GM21529 (cell line): Measurements from ENCODE around the gene LMBRD2.
A peak's percentile ranks its signal among the peaks of the same experiment; 100 is the strongest.
"Not testable (repeated sequence)": the region's sequence is repeated elsewhere in the genome, so short reads cannot be mapped to it uniquely, and the experiment has no call there.

Source experiments
- ATAC-seq: cut with Tn5 transposase; IDR thresholded peaks from one replicate; pipeline ENCODE4 v1.9.1; 2021; ENCODE audit not compliant: unreplicated experiment

Gene LMBRD2

DNA sequence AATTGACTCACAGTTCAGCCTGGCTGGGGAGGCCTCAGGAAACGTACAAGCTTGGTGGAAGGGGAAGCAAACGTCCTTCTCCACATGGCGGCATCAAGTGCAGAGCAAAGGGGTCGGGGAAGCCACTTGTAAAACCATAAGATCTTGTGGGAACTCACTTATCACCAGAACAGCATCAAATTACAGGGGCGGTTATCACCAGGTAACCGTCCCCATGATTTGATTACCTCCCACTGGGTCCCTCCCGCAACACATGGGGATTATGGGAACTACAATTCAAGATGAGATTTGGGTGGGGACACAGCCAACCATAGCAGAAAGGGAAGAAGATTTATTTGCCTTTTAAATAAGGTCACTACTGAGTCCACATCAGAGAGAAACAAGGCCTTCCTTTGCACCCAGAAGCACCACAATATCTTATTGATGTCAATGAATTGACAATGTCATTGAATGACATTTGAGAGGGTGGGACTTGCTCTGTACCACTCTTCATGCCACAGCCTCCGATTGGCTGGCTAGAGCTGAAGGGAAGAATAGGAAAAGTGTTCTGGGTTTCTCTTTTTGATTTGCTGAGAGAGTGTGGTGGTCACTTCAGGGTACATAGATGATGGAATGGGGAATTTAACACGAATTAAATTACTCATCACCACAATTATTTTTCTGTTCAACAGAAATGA, 11.3 kb upstream of the LMBRD2 start:
- ATAC-seq: no peak

DNA sequence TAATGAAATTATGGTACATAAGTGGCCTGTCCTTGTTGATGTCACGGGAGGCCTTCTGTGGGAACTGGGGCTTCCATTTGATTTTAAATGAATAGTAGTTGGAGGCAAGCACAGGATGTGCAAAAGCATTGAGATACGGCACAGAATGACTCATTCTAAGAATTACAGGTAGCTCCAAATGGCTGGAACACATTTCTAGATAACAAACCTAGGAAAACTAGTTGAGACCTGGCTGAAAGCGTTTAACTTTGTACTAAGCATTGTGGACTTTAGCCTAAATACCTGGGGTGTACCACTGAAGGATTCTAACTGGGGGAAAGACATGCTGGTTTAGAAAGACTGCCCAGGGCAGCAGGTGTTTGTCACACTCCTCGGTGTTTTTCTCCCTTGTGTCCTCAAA, 9.7 kb upstream of the LMBRD2 start:
- no peak for ATAC-seq

DNA sequence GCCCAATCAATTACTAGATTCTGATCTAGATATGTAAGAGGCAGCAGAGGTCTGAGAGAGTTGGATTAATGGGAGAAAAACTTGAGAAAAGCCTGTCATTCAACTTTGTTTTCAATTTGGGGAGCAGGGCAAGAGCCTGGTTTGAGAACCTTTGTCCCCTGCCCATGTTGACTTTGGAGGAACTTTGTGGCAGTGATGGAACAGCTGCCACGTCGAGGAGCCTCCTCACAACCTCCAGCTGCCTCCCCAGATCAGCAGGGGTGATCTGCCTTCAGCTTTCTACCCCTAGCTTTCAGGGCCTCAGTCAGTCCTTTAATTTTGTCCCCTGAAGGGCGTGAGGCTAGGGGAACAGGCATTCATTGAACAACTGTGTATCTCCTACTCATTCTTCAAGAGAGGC, 8.9 kb upstream of the LMBRD2 start:
- no peak for ATAC-seq

DNA sequence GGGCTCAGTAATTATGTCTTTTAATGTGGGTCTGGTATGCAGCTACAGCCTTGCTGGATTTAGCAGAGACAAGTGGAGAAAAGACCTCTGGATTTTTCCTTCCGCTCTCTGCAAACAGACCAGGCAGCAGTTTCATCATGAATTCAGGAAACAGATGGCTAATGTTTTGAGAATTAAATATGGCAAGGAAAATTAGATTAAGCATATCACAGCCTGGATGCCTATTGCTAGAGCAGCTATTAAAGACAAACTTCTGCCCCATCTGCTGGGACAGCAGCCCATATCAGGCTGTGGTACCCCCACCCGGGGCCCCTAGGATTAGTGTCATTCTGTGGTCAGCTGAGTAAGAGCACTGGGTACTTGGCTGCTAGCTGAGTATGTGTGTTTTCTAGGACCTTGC, 6.5 kb upstream of the LMBRD2 start:
- ATAC-seq: no peak

DNA sequence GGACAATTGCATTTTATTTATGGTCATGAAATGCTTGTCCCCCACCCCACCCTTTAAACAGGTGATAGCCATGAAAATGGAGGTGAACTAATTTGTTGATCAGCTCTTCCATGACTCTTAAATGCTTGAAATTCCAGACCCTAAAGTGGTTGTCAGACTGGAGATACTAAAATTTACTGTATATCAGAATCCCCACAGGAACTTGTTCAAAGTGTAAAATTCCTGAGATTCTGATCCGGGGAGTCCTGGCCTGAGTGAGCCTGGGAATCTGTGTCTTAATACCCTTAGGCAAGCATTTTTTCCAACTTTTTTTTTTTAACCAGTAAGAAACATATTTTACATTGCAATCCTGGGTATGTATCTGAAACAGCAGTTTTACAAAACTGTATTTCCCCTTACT, 4.9 kb upstream of the LMBRD2 start:
- no peak for ATAC-seq

DNA sequence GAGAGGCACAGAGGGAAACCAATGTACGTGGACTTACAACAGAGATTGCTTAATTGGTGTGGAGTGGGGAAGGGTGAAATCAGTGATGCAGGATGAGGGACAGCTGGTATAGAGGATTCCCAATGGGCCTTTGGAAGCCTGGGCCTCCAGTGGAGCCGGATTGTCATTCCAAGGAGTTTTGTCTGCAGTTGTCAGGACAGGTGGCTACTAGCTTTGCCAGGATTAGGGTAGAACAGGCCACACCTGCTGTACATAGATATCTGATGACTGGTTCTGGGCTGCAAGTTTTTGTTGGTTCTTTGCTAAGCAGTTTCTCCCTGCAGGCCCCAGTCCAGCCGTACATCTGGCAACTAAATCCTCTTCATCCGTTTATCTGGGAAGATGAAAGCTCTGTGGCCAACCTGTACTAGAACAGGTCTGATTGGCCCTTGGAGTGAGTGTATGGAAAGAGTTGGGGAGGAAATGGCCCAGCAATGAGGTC, 4.5 kb upstream of the LMBRD2 start:
- no peak for ATAC-seq

DNA sequence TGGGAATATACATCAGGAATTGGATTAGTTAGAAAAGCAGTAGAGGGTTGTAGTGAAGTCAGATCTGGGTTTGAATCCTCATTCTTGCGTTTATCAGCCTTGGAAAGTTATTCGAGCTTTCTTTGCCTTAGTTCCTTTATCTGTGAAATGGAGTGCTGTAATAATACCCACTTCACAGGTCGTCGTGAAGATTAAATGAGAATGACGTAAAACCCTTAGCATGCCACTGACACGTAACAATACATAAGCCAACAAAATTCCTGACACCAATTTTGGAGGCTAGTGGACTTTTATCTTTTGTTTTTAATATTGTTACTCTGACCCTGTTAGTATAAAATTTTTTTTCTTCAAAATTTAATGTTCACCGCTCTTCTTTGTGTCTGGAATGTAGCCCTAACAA, 3.6 kb upstream of the LMBRD2 start:
- no peak for ATAC-seq

DNA sequence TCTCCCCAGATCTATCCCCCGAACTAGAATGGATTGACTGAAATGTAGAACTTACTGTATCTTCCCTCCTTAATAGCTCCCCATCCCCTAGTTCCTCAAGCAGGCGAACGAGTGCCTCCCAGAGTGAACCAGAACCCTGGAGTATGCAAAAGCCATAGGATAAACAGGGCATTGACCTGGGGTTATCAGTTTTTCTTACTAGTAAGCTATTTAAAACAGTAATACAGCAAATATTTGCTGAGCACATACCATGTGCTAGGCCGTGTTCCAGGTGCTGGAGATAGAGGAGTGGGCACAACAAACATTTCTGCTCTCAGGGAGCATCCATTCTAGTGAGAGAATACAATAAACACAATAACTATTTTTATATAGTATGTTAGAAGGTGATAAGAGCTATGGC, 2.0 kb upstream of the LMBRD2 start:
- no peak for ATAC-seq

DNA sequence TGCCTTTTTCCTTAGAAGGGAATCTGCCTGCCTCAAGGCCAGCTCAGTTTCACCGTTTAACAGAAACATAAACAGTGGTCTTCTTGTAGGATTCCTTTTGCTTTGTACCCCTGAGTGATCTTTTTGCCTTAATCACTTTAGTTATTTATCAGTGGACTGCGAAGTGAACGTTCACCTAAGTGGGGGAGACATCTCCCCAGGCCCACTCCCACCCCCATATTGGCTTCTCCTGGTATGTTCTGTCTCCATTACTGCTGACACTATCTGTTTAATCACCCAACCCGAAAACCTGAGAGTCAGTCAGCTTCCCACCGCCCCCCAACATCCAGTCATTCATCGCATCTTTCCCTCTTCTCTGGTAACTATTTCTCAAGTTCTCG, 1.6 kb upstream of the LMBRD2 start:
- ATAC-seq: no peak

DNA sequence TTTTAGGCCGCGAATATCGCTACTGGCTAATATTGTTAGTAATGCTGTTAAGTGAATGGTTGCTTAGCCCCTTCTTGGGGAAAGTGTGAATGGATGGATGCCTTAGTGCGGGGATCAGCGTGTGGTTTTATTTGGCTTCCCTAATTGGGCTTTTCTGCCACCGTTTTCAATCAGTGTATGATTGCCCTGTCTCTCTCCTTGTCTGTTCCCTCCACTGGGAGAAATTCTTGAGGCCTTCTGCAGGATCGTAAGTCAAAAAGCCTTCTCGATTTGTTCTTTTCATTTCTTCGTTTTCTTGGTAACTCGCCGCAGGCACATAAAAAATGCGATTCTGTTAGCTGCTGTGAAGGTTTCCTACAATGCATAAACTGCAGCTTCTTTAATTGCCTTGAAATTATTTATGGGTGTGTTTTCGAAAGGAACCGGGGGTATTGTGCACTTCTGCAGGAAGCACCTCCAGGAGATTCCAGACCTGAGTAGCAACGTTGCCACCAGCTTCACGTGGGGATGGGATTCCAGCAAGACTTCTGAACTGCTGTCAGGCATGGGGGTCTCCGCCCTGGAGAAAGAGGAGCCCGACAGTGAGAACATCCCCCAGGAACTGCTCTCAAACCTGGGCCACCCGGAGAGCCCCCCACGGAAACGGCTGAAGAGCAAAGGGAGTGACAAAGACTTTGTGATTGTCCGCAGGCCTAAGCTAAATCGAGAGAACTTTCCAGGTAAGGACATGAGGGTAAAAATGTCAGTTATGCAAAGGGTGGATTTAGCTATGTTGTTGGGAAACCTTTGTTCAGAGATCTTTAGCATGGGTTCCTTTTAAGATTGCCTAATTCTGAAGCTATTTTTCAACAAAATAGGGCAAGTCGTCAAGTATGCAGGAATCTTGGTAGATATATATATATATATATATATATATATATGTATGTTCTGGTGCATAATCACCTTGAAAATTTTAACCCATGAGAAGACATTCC, 924 bp upstream of the LMBRD2 start:
- ATAC-seq: peak; percentile 1

DNA sequence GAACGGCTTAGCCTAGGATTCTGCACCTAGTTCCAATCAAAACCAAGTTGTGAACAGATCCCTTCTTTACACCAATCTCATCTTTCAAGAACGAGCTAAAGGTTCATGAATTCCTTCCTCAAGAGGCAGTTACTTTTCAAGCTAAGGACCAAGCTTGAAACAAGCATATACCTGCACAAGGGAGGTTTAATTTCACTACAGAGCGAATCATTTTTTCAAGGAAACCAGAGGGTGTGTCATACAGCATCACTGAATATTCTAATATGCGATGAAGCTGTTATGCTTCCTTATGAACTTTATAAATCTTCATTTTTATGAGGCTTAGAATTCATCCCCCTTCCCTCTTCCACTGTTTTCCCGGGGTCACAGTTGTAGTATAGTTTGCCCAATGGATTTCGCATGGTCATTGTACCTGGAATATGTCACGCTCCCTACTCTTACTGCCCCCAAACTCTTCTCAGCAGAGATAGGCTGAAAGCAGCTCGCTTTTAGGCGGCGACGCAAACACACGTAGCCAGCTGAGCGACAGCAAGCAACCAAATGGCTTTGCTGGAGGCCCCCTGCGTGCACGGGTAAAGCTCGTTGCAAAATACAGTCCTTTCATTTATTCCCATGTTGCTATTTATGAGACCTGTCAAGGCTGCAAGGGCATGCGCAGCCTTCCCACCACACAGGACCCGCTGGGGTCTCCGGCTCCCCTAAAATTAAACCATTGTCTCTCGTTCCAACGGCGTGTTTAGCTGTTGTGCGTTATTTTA, 832 bp downstream of the LMBRD2 start:
- ATAC-seq: peak; percentile 38

DNA sequence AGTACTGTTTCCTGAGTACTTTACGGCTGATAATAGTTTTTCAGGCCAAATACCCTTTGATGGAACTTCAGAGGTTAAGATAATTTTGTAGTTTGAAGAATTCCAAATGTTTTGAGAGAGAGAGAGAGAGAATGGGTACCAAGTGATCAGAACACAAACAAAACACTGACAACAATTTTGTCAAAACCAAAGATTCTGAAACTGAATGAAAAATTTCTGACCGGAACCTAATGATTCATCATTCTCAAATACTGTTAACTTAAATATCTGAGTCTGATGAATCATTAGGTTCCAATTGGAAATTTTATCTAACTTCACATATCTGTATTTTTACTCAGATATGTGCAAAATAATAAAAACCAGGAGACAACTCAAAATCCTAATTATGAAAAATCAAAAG, 4.0 kb downstream of the LMBRD2 start:
- ATAC-seq: no peak

DNA sequence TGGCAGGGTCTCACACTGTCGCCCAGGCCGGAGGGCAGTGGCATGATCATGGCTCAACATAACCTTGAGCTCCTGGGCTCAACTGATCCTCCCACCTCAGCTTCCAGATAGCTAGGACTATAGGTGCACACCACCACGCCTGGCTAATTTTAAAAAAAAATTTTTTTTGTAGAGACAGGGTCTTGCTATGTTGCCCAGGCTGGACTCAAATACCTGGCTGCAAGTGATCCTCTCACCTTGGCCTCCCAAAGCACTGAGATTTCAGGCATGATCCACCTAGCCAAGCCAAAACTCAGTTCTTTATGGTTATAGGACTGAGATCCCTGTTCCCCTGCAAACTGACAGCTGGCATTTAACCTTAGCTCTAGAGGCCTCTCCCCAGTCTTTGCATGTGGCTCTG, 5.3 kb downstream of the LMBRD2 start:
- ATAC-seq: no peak

DNA sequence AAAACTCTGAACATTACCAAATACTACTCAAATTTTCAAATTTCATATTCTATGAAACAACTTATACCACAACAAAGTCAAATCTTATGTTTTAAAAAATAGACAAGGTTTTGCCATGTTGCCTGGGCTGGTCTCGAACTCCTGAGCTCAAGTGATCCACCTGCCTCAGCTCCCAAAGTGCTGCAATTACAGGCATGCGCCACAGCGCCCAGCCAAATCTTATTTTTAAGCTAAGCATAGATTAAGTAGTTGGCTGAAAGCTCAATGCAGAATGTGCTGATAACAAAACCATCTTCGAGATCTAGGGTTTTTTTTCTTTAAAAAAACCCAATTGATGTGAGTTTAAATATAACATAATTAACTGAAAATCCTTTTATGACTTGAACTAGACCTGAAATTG, 6.4 kb downstream of the LMBRD2 start:
- no peak for ATAC-seq

DNA sequence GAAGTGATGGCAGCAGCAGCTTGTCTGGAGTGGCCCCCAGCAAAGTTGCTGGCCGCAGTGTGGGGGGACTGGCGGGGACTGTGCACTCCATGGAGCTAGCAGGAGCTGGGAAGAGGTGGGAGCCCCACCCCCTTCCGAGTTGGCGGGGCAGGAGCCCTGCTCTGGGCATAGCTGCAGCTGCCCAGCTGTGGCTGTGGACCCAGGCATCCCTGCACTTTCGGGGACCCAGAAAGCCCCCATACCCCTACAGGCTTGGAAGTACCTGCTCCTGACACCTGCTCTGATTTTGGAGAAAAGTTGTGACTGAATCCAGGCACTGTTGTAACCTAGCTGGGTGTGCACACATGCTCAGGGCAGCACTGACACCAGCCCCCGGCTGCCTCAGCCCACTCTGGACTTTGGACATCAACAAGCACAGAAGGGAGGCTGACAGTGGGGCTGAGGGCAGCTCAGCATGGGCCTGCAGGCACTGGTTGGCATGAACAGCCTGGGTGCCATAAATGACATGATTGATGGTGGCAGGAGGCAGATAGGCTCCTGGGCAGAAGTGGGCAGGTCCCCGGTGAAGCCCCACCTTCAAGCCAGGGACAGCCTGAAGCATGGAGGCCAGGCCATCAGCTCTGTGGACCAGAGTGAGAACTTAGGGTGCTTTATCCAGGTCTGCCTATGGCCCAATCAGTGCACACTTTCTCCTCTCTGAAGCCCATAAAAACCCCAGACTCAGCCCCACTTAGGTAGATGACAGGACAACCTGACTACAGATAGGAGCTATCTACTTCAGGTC, 12.6 kb downstream of the LMBRD2 start:
- ATAC-seq: no peak

DNA sequence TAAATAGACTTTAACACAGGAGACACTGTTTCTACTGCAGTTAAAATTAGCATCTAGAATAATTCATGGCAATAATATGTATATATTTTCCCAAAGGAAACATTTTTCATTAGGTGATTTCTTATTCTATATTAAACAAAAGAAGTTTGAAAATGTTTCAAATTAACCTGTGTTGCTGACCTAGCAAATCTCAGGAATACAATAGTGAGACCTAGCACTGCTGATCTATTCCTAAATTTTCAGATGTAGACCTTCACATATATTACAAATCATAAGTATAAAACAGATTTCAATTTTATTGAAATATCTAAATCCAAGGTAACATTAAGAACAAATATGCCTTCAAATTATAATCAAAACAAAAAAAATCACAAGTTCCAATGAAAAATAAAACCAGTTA, 15.1 kb downstream of the LMBRD2 start:
- no peak for ATAC-seq

DNA sequence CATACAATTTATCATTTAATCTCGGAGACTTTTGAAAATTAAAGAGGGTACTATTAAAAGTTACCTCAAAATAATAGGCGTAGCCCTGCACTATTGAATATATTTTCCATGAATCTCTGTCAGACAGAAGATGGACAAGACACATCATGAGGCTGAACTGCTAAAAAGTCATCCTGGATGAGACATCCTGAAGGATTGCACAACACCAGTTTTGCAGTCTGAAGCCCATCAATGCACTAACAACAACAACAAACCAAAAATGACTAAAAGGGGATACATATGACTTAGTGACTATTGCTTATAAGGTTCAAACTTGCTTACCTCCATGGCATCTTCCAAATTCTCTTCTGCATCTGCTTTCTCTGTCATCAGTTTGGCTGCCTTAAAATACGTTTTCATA, 15.7 kb downstream of the LMBRD2 start:
- no peak for ATAC-seq

DNA sequence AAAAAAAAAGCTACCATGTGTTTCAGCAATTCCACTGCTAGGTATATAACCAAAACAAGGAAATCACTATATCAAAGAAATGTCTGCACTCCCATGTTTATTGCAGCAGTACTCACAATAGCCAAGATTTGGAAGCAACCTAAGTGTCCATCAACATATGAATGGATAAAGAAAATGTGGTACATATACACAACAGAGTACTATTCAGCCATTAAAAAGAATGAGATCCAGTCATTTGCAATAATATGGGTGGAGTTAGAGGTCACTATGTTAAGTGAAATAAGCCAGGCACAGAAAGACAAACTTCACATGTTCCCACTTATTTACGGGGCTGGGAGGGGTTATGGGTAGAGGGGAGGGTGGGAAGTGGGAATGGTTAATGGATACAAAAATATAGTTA, 18.7 kb downstream of the LMBRD2 start:
- not testable (repeated sequence) for ATAC-seq

DNA sequence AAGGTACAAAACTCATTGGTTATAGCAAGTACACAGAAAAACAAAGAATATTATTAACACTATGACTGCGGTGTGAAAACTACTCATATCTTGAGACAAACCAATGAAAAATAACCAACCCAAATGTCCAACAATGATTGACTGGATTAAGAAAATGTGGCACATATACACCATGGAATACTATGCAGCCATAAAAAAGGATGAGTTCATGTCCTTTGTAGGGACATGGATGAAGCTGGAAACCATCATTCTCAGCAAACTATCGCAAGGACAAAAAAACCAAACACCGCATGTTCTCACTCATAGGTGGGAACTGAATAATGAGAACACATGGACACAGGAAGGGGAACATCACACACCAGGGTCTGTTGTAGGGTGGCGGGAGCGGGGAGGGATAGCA, 22.0 kb downstream of the LMBRD2 start:
- ATAC-seq: not testable (repeated sequence)

DNA sequence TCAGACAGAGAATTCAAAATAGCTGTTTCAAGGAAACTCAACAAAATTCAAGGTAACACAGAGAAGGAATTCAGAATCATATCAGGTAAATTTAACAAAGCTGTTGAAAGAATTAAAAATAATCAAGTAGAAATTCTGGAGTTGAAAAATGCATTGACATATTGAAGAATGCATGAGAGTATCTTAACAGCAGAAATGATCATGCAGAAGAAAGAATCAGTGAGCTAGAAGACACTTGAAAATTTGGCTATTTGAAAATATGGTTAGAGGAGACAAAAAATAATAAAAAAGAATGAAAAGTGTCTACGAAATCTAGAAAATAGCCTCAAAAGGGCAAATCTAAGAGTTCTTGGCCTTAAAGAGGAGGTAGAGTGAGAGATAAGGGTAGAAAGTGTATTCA, 22.9 kb downstream of the LMBRD2 start:
- ATAC-seq: no peak

DNA sequence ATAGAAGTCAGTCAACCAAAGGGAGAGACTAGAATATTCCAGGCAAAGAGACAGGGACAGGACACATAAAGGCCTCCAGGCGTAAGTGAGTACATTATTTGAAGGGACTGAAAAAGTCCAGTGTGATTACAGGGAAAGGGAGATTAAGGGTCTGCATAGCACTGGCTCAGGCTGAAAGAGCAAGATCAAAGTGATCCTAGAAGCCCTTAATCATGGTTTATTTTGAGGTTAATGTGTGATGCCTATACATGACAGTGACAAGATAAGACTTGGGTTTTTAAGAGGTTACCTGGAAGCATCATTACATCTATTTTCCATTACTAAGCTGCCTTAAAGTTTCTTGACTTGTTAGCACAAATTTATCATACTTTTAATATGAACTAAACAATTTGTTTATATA, 25.8 kb downstream of the LMBRD2 start:
- no peak for ATAC-seq
